GM12891 (cell line): ENCODE results near the gene PIPOX.

Experiments
- DNase-seq: peaks from one replicate; pipeline ENCODE4 v3.0.0; 2011; ENCODE audit warnings: low spot score; ENCODE audit not compliant: insufficient read length
- FAIRE-seq: peaks from 2 replicates; lab custom pipeline; 2011; peaks lifted over from hg19 to GRCh38; lab: Jason Lieb, UNC
- PAX5 ChIP-seq: IDR thresholded peaks from 2 replicates; pipeline ENCODE4 v1.6.1; 2011; ENCODE audit warnings: low read length, moderate library complexity, mild to moderate bottlenecking; ENCODE audit not compliant: insufficient read depth, severe bottlenecking
- POLR2A ChIP-seq: IDR thresholded peaks from 2 replicates; pipeline ENCODE4 v1.6.1; 2011; ENCODE audit warnings: low read depth, low read length, control low read depth
- POLR2AphosphoS5 ChIP-seq: IDR thresholded peaks from 2 replicates; pipeline ENCODE4 v1.6.1; 2011; ENCODE audit warnings: low read depth, low read length, control low read depth
- POU2F2 ChIP-seq: IDR thresholded peaks from 2 replicates; pipeline ENCODE4 v1.6.1; 2011; ENCODE audit warnings: low read depth, mild to moderate bottlenecking, control low read depth, low read length, moderate library complexity
- SPI1 ChIP-seq: IDR thresholded peaks from 2 replicates; pipeline ENCODE4 v1.6.1; 2011; ENCODE audit warnings: low read depth, low read length, control low read depth
- TAF1 ChIP-seq: IDR thresholded peaks from 2 replicates; pipeline ENCODE4 v1.6.1; 2011; ENCODE audit warnings: low read depth, low read length, control low read depth

Gene PIPOX

GRCh38 chr17:29018788-29019474 lies 24.0 kb upstream of the PIPOX start:
- FAIRE-seq (no peak), DNase-seq (no peak)

GRCh38 chr17:29019475-29020181 lies 23.3 kb upstream of the PIPOX start:
- DNase-seq (no peak), FAIRE-seq (peak; percentile 62)
- no peak for TF ChIP-seq POLR2A

More at GRCh38 chr17:29018788-29019474, 24.0 kb upstream of the PIPOX start:
- peak; percentile 17; the same call in 1 of the 2 replicates for TF ChIP-seq SPI1
- no peak for TF ChIP-seq TAF1

- TF ChIP-seq PAX5 = no peak
- no peak for TF ChIP-seq TAF1
- no peak for TF ChIP-seq SPI1
- TF ChIP-seq POLR2A = no peak
- no peak for TF ChIP-seq POU2F2
- no peak for TF ChIP-seq POLR2AphosphoS5
- FAIRE-seq = no peak
Observed at GRCh38 chr17:29020576-29020975, 22.4 kb upstream of the PIPOX start.

GRCh38 chr17:29021226-29021625 lies 21.7 kb upstream of the PIPOX start:
- no peak for DNase-seq
- TF ChIP-seq POU2F2 = no peak
- TF ChIP-seq TAF1 = no peak
- TF ChIP-seq POLR2A = no peak
- TF ChIP-seq POLR2AphosphoS5 = no peak
- no peak for TF ChIP-seq PAX5
- TF ChIP-seq SPI1 = no peak
- no peak for FAIRE-seq

More at GRCh38 chr17:29020576-29020975, 22.4 kb upstream of the PIPOX start:
- no peak for DNase-seq

GRCh38 chr17:29022074-29022473 lies 20.9 kb upstream of the PIPOX start:
- DNase-seq (no peak), FAIRE-seq (no peak)
- TF ChIP-seq POLR2AphosphoS5 (no peak), TAF1 (no peak), POU2F2 (no peak), SPI1 (no peak), POLR2A (no peak), PAX5 (no peak)

- TF ChIP-seq POLR2A (no peak), POLR2AphosphoS5 (no peak), POU2F2 (no peak), PAX5 (no peak), TAF1 (no peak), SPI1 (no peak)
- FAIRE-seq (no peak), DNase-seq (no peak)
Observed at GRCh38 chr17:29024316-29024952, 18.5 kb upstream of the PIPOX start.

GRCh38 chr17:29031488-29031887 lies 11.5 kb upstream of the PIPOX start:
- FAIRE-seq (no peak), DNase-seq (no peak)
- TF ChIP-seq TAF1 (no peak), PAX5 (no peak), POU2F2 (no peak), SPI1 (no peak), POLR2A (no peak), POLR2AphosphoS5 (no peak)

GRCh38 chr17:29032013-29032856 lies 10.7 kb upstream of the PIPOX start:
- no peak for DNase-seq
- FAIRE-seq = no peak
- no peak for TF ChIP-seq SPI1
- no peak for TF ChIP-seq POLR2A
- no peak for TF ChIP-seq PAX5
- TF ChIP-seq POU2F2 = no peak
- no peak for TF ChIP-seq POLR2AphosphoS5
- no peak for TF ChIP-seq TAF1

- TF ChIP-seq TAF1 (no peak), PAX5 (no peak), SPI1 (no peak), POU2F2 (no peak), POLR2A (no peak), POLR2AphosphoS5 (no peak)
- DNase-seq (no peak), FAIRE-seq (no peak)
Observed at GRCh38 chr17:29032857-29033197, 10.1 kb upstream of the PIPOX start.
